Vagina (tissue), 2 donors: ENCODE measurements around the gene SYT1. TPM values are rescaled to one million over a fixed set of nuclear protein-coding genes. Genes with fewer than 3 reads are reported as not detected.

Source experiments
- DNase-seq, 2 donors: peaks; one replicate each; pipeline ENCODE4 v3.0.0-alpha.2; 2017; ENCODE audit errors: extremely low spot score in 2 of 2
- H3K27ac ChIP-seq: fragments of 200-600 bp; sonication (generic); one replicate; pipeline ENCODE4 v1.5.1; 2019
- H3K27me3 ChIP-seq: fragments of 200-600 bp; sonication (generic); one replicate; pipeline ENCODE4 v1.5.1; 2019
- H3K36me3 ChIP-seq, 2 donors: fragments of 200-600 bp; sonication (generic); one replicate each; pipeline ENCODE4 v1.5.1; 2017 to 2019
- H3K4me1 ChIP-seq: fragments of 200-600 bp; sonication (generic); one replicate; pipeline ENCODE4 v1.5.1; 2019
- H3K4me3 ChIP-seq, 2 donors: fragments of 200-600 bp; sonication (generic); 1 replicate in 1 of 2; 2 replicates in 1 of 2; pipeline ENCODE4 v1.5.1; 2016 to 2019
- H3K9me3 ChIP-seq: fragments of 200-600 bp; sonication (generic); one replicate; pipeline ENCODE4 v1.5.1; 2019
- CTCF ChIP-seq, 3 experiments: fragments of 450-650 bp in 2 of 3; fragments of 200-600 bp in 1 of 3; sonication (generic) in 1 of 3; IDR thresholded peaks; one replicate each; pipeline ENCODE4 v1.5.1; 2017 to 2019; ENCODE audit warnings: antibody characterized with exemption in 3 of 3, mild to moderate bottlenecking in 2 of 3, moderate library complexity in 2 of 3
- POLR2A ChIP-seq, 2 donors: fragments of 450-650 bp; IDR thresholded peaks; one replicate each; pipeline ENCODE4 v1.6.1; 2017; ENCODE audit warnings: antibody characterized with exemption in 2 of 2, mild to moderate bottlenecking in 2 of 2, moderate library complexity in 2 of 2
- POLR2AphosphoS5 ChIP-seq, 2 donors: sonication (generic); formaldehyde crosslinking; IDR thresholded peaks; one replicate each; pipeline ENCODE4 v1.9.0; 2017; ENCODE audit warnings: antibody characterized with exemption in 2 of 2, mild to moderate bottlenecking in 2 of 2, low read depth in 1 of 2; ENCODE audit not compliant: insufficient read depth in 1 of 2
- intact Hi-C: fragments of 100-400 bp; cut with DNase I; formaldehyde crosslinking; loops from one replicate; pipeline ENCODE4 v1.15.1; 2023
- total RNA-seq: library from RNA; depleted of rRNA; stranded (reverse); fragments of >200 nt; gene quantifications from one replicate; pipeline ENCODE4 v1.2.3, GENCODE V29; 2016

SYT1 gene
- total RNA-seq, 1 donor from 2014 or later: 13.3 TPM

GRCh38 chr12:79125358-79125757 lies 260.8 kb downstream of the SYT1 start:
- no peak for TF ChIP-seq POLR2A (IDR thresholded peaks at IDR 0.05)
- no peak for TF ChIP-seq POLR2AphosphoS5 (IDR thresholded peaks at IDR 0.05; ENCODE audit: insufficient read depth in 1 of 2, low read depth in 1 of 2)
- no peak for TF ChIP-seq CTCF (IDR thresholded peaks at IDR 0.05)
- Histone ChIP-seq H3K27ac (no peak overlapping the region), H3K36me3 (no peaks in the 10 kb centered on the region), H3K4me1 (no peaks in the 10 kb centered on the region), H3K4me3 (no peak overlapping the region), H3K27me3 (no peaks in the 10 kb centered on the region), H3K9me3 (no peaks in the 10 kb centered on the region)
- DNase-seq: no peak
- intact Hi-C loops: no loop called here

GRCh38 chr12:79127271-79127751 lies 262.7 kb downstream of the SYT1 start:
- Histone ChIP-seq H3K27ac (no peak overlapping the region), H3K27me3 (no peaks in the 10 kb centered on the region), H3K4me1 (no peaks in the 10 kb centered on the region), H3K36me3 (no peaks in the 10 kb centered on the region), H3K9me3 (no peaks in the 10 kb centered on the region), H3K4me3 (no peak overlapping the region)
- intact Hi-C loops: no loop called here
- TF ChIP-seq POLR2A (IDR thresholded peaks at IDR 0.05): no peak
- no peak for TF ChIP-seq POLR2AphosphoS5 (IDR thresholded peaks at IDR 0.05; ENCODE audit: insufficient read depth in 1 of 2, low read depth in 1 of 2)
- DNase-seq: no peak

GRCh38 chr12:79128956-79129355 lies 264.4 kb downstream of the SYT1 start:
- no peak overlapping the region for H3K4me3 ChIP-seq
- TF ChIP-seq POLR2A (IDR thresholded peaks at IDR 0.05) (no peak), CTCF (IDR thresholded peaks at IDR 0.05) (no peak), POLR2AphosphoS5 (IDR thresholded peaks at IDR 0.05; ENCODE audit: insufficient read depth in 1 of 2, low read depth in 1 of 2) (no peak)
- H3K27me3 ChIP-seq: no peaks in the 10 kb centered on the region
- no peaks in the 10 kb centered on the region for H3K36me3 ChIP-seq
- H3K4me1 ChIP-seq: no peaks in the 10 kb centered on the region
- H3K27ac ChIP-seq: no peak overlapping the region
- intact Hi-C loops: no loop called here
- DNase-seq: no peak
- H3K9me3 ChIP-seq: no peaks in the 10 kb centered on the region

GRCh38 chr12:79138872-79139271 lies 274.3 kb downstream of the SYT1 start:
- no peak for DNase-seq
- H3K4me3 ChIP-seq: no peak overlapping the region
- H3K27me3 ChIP-seq: no peaks in the 10 kb centered on the region
- TF ChIP-seq POLR2AphosphoS5 (IDR thresholded peaks at IDR 0.05; ENCODE audit: insufficient read depth in 1 of 2, low read depth in 1 of 2) (no peak), POLR2A (IDR thresholded peaks at IDR 0.05) (no peak), CTCF (IDR thresholded peaks at IDR 0.05) (no peak)
- H3K4me1 ChIP-seq: no peaks in the 10 kb centered on the region
- no peaks in the 10 kb centered on the region for H3K9me3 ChIP-seq
- intact Hi-C loops: no loop called here
- H3K27ac ChIP-seq: no peak overlapping the region
- no peaks in the 10 kb centered on the region for H3K36me3 ChIP-seq

GRCh38 chr12:79140711-79141110 lies 276.1 kb downstream of the SYT1 start:
- Histone ChIP-seq H3K36me3 (no peaks in the 10 kb centered on the region), H3K27me3 (no peaks in the 10 kb centered on the region), H3K9me3 (no peaks in the 10 kb centered on the region), H3K4me3 (no peak overlapping the region), H3K4me1 (no peaks in the 10 kb centered on the region), H3K27ac (no peak overlapping the region)
- DNase-seq: no peak
- intact Hi-C loops: no loop called here
- no peak for TF ChIP-seq POLR2A (IDR thresholded peaks at IDR 0.05)
- TF ChIP-seq CTCF (IDR thresholded peaks at IDR 0.05): no peak
- no peak for TF ChIP-seq POLR2AphosphoS5 (IDR thresholded peaks at IDR 0.05; ENCODE audit: insufficient read depth in 1 of 2, low read depth in 1 of 2)
